Retinal pigment epithelial cell (primary cell): ENCODE results near the gene TMCC3.

Experiments used
- DNase-seq: peaks from one replicate; pipeline ENCODE4 v3.0.0-alpha.2; 2010; ENCODE audit warnings: low read depth
- H3K4me3 ChIP-seq: 2 replicates; pipeline ENCODE4 v1.5.1; 2011; ENCODE audit warnings: mild to moderate bottlenecking, low read length, control low read depth, moderate library complexity
- TF ChIP-seq, protein P1 (sequence below): conservative IDR thresholded peaks from 2 replicates; pipeline ENCODE4 v1.5.1; 2011; ENCODE audit warnings: low read depth, low read length, control low read depth, inconsistent platforms

Gene TMCC3

DNA sequence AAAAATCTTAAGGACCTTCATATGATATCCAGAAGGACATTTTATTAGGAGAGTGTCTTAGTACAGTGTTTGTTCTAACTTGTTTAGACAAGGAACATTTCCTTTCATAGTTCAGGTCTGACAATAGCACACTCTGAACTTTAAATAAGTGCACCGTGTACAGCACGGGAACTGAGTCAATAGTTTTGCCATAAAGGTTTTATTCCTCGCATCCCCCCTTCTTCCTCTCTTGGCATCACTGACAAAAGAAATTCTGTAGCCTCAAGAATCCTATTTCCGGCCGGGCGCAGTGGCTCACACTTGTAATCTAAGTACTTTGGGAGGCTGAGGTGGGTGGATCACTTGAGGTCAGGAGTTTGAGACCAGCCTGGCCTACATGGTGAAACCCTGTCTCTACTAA lies 58.3 kb downstream of the TMCC3 start:
- TF ChIP-seq, protein P1, sequence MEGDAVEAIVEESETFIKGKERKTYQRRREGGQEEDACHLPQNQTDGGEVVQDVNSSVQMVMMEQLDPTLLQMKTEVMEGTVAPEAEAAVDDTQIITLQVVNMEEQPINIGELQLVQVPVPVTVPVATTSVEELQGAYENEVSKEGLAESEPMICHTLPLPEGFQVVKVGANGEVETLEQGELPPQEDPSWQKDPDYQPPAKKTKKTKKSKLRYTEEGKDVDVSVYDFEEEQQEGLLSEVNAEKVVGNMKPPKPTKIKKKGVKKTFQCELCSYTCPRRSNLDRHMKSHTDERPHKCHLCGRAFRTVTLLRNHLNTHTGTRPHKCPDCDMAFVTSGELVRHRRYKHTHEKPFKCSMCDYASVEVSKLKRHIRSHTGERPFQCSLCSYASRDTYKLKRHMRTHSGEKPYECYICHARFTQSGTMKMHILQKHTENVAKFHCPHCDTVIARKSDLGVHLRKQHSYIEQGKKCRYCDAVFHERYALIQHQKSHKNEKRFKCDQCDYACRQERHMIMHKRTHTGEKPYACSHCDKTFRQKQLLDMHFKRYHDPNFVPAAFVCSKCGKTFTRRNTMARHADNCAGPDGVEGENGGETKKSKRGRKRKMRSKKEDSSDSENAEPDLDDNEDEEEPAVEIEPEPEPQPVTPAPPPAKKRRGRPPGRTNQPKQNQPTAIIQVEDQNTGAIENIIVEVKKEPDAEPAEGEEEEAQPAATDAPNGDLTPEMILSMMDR = no peak
- DNase-seq = no peak
- no peak overlapping the region for H3K4me3 ChIP-seq

DNA sequence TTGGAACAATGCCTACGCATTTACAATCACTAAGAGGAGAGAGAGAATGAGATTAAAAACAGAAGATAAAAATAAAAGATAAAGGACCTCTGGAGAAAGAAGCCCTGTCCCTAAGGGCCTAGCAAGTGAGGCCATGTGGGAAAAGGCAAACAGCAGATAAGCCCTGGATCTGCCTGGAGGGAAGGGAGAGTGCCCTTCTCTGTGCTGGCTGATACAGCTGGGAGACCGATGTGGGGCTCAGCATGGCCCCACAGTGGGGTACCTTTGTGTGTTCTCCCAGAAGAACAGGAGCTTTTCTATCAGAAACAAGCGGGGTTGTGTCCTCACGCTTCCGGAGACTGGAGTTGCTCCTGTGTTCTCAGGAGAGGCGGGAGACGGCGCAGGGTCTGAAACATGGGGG lies 59.9 kb downstream of the TMCC3 start:
- DNase-seq = no peak
- TF ChIP-seq, protein P1 = no peak
- no peak overlapping the region for H3K4me3 ChIP-seq

DNA sequence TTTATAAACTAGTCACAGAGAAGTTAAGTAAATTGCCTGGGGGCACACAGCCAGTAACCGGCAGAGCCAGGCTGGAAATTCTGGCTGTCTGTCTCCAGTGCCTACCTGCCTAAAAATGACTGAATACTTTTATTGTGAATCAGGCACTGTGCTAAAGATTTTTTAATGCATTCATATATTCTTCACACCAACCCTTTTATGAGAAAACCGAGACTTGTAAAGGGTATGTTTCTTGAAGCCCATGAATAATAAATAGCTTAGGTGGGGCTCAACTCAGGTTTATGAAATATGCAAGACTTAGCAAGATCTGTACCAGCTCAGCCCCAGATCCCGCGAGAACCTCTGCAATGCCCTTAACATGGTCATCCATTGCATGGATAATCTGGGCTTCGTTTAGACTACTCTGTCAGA lies 60.8 kb downstream of the TMCC3 start:
- DNase-seq = no peak
- TF ChIP-seq, protein P1 = no peak
- no peak overlapping the region for H3K4me3 ChIP-seq

DNA sequence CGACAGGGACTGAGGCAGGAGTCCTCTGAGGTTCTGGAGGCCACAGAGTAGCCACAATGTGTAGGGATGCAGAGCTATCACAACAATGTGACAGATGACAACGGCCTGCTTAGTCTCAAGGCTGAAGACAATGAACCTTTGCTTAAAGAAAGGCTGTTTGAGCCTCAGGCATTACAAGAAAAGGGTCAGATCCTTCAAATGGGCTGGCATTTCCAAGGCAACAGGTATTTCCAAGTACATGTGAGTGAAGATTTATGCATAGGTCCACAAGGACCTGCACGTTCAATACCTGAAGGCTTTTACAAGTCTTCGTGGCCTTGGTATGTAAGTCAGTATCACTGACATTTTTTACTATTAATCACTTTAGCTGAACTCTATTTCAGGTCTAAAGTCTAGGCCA lies 62.0 kb downstream of the TMCC3 start:
- H3K4me3 ChIP-seq = no peak overlapping the region
- no peak for DNase-seq
- TF ChIP-seq, protein P1 = no peak

DNA sequence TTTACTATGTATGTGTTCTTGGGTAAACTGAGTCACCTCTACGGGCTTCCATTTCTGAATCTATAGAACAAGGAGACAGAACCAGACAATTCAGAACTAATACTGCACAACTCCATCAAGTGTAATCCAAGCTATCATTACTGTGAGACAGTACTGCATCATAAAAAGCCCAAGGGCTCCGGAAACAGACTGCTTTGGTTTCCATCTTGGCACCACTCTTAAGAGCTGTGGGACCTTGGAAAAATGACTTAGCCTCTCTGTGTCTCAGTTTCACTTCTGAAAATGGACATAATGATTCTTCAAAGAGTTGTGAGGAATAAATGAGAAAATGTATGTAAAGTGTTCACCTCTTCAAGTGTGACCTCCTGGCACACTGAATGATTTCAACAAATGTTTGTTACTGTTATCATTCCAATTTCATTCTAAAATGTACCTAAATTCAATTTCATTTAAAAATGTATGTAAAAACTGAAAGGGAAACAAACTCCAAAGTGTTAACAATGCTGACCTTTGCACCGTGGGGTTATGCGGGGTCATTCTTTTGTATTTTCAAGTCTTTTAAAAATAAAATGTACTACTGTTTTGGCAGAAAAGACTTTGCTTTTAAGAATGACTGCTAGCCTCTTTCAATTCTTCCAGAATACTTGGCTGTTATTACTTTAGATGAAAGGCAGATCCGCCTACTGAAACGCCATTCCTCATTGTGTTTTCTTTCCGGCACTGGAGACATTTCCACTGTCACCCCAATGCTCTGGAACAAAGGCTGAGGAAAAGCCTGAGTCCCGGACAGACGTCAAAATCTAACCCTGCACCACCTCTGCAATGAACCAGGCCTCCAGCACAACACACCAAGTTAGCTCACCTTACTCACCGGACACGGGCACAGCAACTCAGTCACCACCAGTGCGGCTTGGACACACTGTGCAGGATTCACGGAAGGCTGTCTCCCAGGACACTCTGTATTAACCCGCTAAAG lies 62.8 kb downstream of the TMCC3 start:
- TF ChIP-seq, protein P1 = no peak
- DNase-seq = no peak
- no peak overlapping the region for H3K4me3 ChIP-seq

DNA sequence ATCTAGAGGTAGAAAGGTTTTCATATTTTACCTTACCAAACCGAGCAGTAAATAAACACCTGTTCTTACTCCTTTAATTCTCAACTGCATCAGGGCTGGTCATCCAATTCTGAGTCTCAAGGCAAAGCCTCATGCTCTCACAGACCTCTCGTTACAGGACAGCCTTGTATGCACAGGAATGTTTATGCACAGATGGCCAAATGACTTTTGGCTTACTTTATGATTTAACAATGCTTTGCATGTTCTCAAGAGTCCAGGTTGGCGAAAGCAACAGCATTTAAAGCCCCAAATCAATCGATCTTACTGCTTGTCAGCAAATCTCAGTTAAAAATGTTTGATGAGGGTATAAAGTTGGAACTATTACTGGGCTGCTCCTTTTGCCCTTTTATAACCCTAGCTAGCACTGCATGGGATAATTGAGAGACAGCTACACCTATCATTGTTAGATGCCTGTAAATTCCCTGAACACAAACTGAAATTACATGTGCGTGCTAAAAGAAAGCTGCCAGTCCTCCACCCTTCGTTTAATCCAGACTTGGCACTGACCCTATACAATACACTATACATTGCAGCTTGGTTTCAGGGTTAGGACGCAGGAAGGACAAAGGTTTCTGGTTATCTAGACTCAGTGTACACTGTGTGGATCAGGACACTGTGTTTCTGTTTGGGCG lies 63.6 kb downstream of the TMCC3 start:
- no peak for DNase-seq
- TF ChIP-seq, protein P1 = no peak
- no peak overlapping the region for H3K4me3 ChIP-seq
